ENCODE data around the gene APP.

DNA sequence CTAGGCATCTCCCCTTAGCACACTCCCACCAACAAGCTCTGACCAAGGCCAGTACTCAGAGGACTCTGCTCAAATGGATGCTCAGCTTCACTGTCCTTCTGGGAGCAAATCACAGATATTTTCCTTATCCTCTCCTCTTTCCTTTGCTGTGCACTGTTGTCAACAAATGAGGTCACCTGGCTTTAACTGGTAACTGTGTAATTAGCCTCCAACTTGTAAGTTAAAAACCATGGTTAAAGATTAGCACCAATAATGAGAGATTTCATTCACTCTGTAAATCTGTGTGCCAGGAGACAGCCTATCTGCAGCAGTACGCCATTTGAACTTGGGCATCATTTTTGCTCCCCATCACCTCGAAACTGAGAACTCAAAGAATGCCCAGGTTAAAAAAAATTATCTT, 286.3 kb downstream of the APP start:
- TF ChIP-seq, protein P1, sequence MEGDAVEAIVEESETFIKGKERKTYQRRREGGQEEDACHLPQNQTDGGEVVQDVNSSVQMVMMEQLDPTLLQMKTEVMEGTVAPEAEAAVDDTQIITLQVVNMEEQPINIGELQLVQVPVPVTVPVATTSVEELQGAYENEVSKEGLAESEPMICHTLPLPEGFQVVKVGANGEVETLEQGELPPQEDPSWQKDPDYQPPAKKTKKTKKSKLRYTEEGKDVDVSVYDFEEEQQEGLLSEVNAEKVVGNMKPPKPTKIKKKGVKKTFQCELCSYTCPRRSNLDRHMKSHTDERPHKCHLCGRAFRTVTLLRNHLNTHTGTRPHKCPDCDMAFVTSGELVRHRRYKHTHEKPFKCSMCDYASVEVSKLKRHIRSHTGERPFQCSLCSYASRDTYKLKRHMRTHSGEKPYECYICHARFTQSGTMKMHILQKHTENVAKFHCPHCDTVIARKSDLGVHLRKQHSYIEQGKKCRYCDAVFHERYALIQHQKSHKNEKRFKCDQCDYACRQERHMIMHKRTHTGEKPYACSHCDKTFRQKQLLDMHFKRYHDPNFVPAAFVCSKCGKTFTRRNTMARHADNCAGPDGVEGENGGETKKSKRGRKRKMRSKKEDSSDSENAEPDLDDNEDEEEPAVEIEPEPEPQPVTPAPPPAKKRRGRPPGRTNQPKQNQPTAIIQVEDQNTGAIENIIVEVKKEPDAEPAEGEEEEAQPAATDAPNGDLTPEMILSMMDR (conservative IDR thresholded peaks at IDR 0.05), result no peak
- no peak for TF ChIP-seq EZH2 (IDR thresholded peaks at IDR 0.05; ENCODE audit: low read depth)

Measured in PC-9 (cell line).